Jurkat, Clone E6-1 (cell line): ENCODE results near the gene CSTPP1.
A peak's percentile ranks its signal among the peaks of the same experiment; 100 is the strongest.
"Not testable (repeated sequence)": the region's sequence is repeated elsewhere in the genome, so short reads cannot be mapped to it uniquely, and the experiment has no call there.

Source experiments
- DNase-seq: peaks from one replicate; pipeline ENCODE4 v3.0.0-alpha.2; 2011; ENCODE audit warnings: low read depth, low spot score
- H3K4me3 ChIP-seq: 2 replicates; pipeline ENCODE4 v1.5.1; 2011; ENCODE audit warnings: mild to moderate bottlenecking, low read length, control low read depth, moderate library complexity

Gene CSTPP1

GRCh38 chr11:46906609-46907041 lies 29.9 kb upstream of the CSTPP1 start:
- no peak overlapping the region for H3K4me3 ChIP-seq
- DNase-seq = no peak

GRCh38 chr11:46907606-46908005 lies 29.0 kb upstream of the CSTPP1 start:
- H3K4me3 ChIP-seq = no peak overlapping the region
- no peak for DNase-seq

GRCh38 chr11:46912526-46913150 lies 23.9 kb upstream of the CSTPP1 start:
- H3K4me3 ChIP-seq = no peak overlapping the region
- no peak for DNase-seq

- no peak overlapping the region for H3K4me3 ChIP-seq
- DNase-seq = no peak
Measured at GRCh38 chr11:46913484-46913883, 23.1 kb upstream of the CSTPP1 start.

- no peak for DNase-seq
- no peak overlapping the region for H3K4me3 ChIP-seq
Measured at GRCh38 chr11:46914363-46914762, 22.2 kb upstream of the CSTPP1 start.

- no peak for DNase-seq
- H3K4me3 ChIP-seq = no peak overlapping the region
Measured at GRCh38 chr11:46914910-46915309, 21.7 kb upstream of the CSTPP1 start.

- DNase-seq = no peak
- H3K4me3 ChIP-seq = peak overlapping the region; percentile 46
Measured at GRCh38 chr11:46916286-46917108, 20.1 kb upstream of the CSTPP1 start.

GRCh38 chr11:46917109-46917761 lies 19.3 kb upstream of the CSTPP1 start:
- no peak for DNase-seq
- peak overlapping the region; percentile 46 for H3K4me3 ChIP-seq

GRCh38 chr11:46917762-46918082 lies 18.8 kb upstream of the CSTPP1 start:
- H3K4me3 ChIP-seq = peak overlapping the region; percentile 46
- DNase-seq = no peak

GRCh38 chr11:46918083-46918787 lies 18.3 kb upstream of the CSTPP1 start, which contains the start of gene LRP4:
Gene LRP4, minus strand, starts transcription at chr11:46918550. Its CDS starts 171 bp downstream, at chr11:46918379.
- peak within 1 kb of the TSS; percentile 47 for H3K4me3 ChIP-seq
- no peak for DNase-seq

- DNase-seq = no peak
- H3K4me3 ChIP-seq = peak overlapping the region; percentile 47
Measured at GRCh38 chr11:46918788-46919513, 17.6 kb upstream of the CSTPP1 start.

- no peak overlapping the region for H3K4me3 ChIP-seq
- no peak for DNase-seq
Measured at GRCh38 chr11:46920755-46921154, 15.8 kb upstream of the CSTPP1 start.

- not testable (repeated sequence) for DNase-seq, H3K4me3 ChIP-seq
Measured at GRCh38 chr11:46927928-46928327, 8.6 kb upstream of the CSTPP1 start.

GRCh38 chr11:46928701-46929100 lies 7.9 kb upstream of the CSTPP1 start:
- DNase-seq, H3K4me3 ChIP-seq: not testable (repeated sequence)

- DNase-seq = no peak
- no peak overlapping the region for H3K4me3 ChIP-seq
Measured at GRCh38 chr11:46930089-46930488, 6.5 kb upstream of the CSTPP1 start.

- H3K4me3 ChIP-seq = no peak overlapping the region
- DNase-seq = no peak
Measured at GRCh38 chr11:46942172-46942571, 5.6 kb downstream of the CSTPP1 start.

- H3K4me3 ChIP-seq = no peak overlapping the region
- no peak for DNase-seq
Measured at GRCh38 chr11:46944356-46945075, 8.0 kb downstream of the CSTPP1 start.

- no peak overlapping the region for H3K4me3 ChIP-seq
- DNase-seq = no peak
Measured at GRCh38 chr11:46947399-46948077, 11.0 kb downstream of the CSTPP1 start.
